ENCODE results near the gene PARN.
"Not testable (repeated sequence)": the region's sequence is repeated elsewhere in the genome, so short reads cannot be mapped to it uniquely, and the experiment has no call there.

Gene PARN

DNA sequence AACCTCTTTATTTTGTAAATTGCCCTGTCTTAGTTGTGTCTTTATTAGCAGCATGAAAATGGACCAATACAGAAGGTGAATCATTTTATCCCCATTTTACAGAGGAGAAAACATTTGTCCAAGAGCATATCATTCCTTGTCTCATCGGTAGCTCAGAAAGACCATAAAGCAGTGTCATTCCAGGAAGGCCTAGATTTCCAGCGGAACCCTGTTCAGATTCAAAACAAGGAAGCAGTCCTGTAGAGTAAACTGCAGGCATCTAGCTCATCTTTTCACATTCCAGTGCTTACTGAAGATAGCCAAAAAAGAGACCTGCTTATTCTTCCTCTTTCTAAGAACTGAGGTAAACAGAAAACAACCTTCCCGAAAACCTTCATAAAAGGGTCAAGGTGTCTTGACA lies 54.0 kb downstream of the PARN start:
- Histone ChIP-seq H4K20me1 (ENCODE audit: control insufficient read depth, insufficient read depth, low read depth, low read length) (0 out of 2 replicates have a peak, but pooled peaks cover 2% of the 10 kb centered on the region), H3K4me2 (ENCODE audit: low read length) (no peak overlapping the region), H3K4me3 (ENCODE audit: low read length) (no peak overlapping the region), H3K27ac (ENCODE audit: low read depth, low read length) (no peak overlapping the region), H3K4me1 (ENCODE audit: control insufficient read depth, low read length) (no peaks in the 10 kb centered on the region), H3F3A (ENCODE audit: control insufficient read depth, insufficient read depth) (no peaks in the 10 kb centered on the region), H3K9me2 (replicated peaks; ENCODE audit: control insufficient read depth, low read length) (no peaks in the 10 kb centered on the region), H3K9me3 (ENCODE audit: control insufficient read depth, insufficient read depth, low read length) (no peaks in the 10 kb centered on the region), H3K79me2 (ENCODE audit: control insufficient read depth, low read length) (0 out of 2 replicates have a peak, but pooled peaks cover 4% of the 10 kb centered on the region), H3K27me3 (ENCODE audit: control insufficient read depth, low read length) (no peaks in the 10 kb centered on the region), H3K36me3 (ENCODE audit: control insufficient read depth, low read length) (peaks cover 84% of the 10 kb centered on the region)
- no peak for TF ChIP-seq EZH2phosphoT487 (IDR thresholded peaks at IDR 0.05; ENCODE audit: borderline replicate concordance, low read length)
- no peak for TF ChIP-seq CTCF (IDR thresholded peaks at IDR 0.05; ENCODE audit: low read depth, low read length, poor library complexity, severe bottlenecking)

DNA sequence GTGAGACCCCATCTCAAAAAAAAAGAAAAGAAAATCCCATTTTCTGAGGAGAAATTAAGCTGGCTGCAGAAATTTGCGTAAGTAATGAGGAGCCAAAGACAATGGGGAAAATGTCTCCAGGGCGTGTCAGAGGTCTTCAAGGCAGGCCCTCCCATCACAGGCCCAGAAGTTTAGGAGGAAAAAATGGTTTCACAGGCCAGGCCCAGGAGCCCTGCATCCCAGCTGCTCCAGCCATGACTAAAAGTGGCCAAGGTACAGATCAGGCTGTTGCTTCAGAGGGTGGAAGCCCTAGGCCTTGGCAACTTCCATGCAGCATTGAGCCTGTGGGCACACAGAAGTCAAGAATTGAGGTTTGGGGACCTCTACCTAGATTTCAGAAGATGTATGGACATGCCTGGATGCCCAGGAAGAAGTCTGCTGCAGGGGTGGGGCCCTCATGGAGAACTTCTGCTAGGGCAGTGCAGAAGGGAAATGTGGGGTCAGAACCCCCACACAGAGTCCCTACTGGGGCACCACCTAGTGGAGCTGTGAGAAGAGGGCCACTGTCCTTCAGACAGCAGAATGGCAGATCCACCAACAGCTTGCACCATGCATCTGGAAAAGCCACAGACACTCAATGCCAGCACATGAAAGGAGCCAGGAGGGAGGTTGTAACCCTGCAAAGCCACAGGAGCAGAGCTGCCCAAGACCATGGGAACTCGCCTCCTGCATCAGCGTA lies 55.2 kb downstream of the PARN start:
- H3K27ac ChIP-seq (ENCODE audit: low read depth, low read length); H3K4me3 ChIP-seq (ENCODE audit: low read length); H3K4me2 ChIP-seq (ENCODE audit: low read length); H3K9me3 ChIP-seq (ENCODE audit: control insufficient read depth, insufficient read depth, low read length); H3K27me3 ChIP-seq (ENCODE audit: control insufficient read depth, low read length); H3K9me2 ChIP-seq (replicated peaks; ENCODE audit: control insufficient read depth, low read length); H4K20me1 ChIP-seq (ENCODE audit: control insufficient read depth, insufficient read depth, low read depth, low read length); H3K4me1 ChIP-seq (ENCODE audit: control insufficient read depth, low read length); H3F3A ChIP-seq (ENCODE audit: control insufficient read depth, insufficient read depth); H3K79me2 ChIP-seq (ENCODE audit: control insufficient read depth, low read length): not testable (repeated sequence)
- peak; percentile 27 for TF ChIP-seq CTCF (IDR thresholded peaks at IDR 0.05; ENCODE audit: low read depth, low read length, poor library complexity, severe bottlenecking)
- H3K36me3 ChIP-seq (ENCODE audit: control insufficient read depth, low read length) = peaks cover 72% of the 10 kb centered on the region

DNA sequence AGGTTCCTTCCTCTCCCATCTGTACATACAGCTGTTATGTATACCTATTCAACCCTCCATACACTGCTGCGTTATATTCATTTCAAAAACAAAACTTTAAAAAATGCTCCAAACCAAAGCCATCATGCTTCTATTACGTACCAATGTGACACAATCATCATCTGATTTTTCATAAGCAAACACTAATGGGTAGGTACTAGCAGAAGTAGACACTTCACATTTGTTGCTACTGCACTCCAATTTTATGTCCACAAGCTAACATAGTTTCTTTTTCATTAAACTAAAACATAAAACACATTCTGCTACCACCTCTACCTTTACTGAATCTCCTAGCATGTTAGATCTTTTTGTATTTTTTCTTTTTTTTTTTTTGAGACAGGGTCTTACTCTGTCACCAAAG lies 57.5 kb downstream of the PARN start:
- Histone ChIP-seq H3K9me3 (ENCODE audit: control insufficient read depth, insufficient read depth, low read length) (no peaks in the 10 kb centered on the region), H3K79me2 (ENCODE audit: control insufficient read depth, low read length) (peaks cover 11% of the 10 kb centered on the region), H3K4me3 (ENCODE audit: low read length) (no peak overlapping the region), H3K4me1 (ENCODE audit: control insufficient read depth, low read length) (no peaks in the 10 kb centered on the region), H4K20me1 (ENCODE audit: control insufficient read depth, insufficient read depth, low read depth, low read length) (0 out of 2 replicates have a peak, but pooled peaks cover 2% of the 10 kb centered on the region), H3K9me2 (replicated peaks; ENCODE audit: control insufficient read depth, low read length) (no peaks in the 10 kb centered on the region), H3K36me3 (ENCODE audit: control insufficient read depth, low read length) (peaks cover 63% of the 10 kb centered on the region), H3K27ac (ENCODE audit: low read depth, low read length) (no peak overlapping the region), H3K27me3 (ENCODE audit: control insufficient read depth, low read length) (no peaks in the 10 kb centered on the region), H3F3A (ENCODE audit: control insufficient read depth, insufficient read depth) (no peaks in the 10 kb centered on the region), H3K4me2 (ENCODE audit: low read length) (no peak overlapping the region)
- TF ChIP-seq CTCF (IDR thresholded peaks at IDR 0.05; ENCODE audit: low read depth, low read length, poor library complexity, severe bottlenecking) (no peak), EZH2phosphoT487 (IDR thresholded peaks at IDR 0.05; ENCODE audit: borderline replicate concordance, low read length) (no peak)

Data from DOHH2 (cell line).